T1000 (cell line): ENCODE data around the gene GJB3.
"Not testable (repeated sequence)": the region's sequence is repeated elsewhere in the genome, so short reads cannot be mapped to it uniquely, and the experiment has no call there.

ENCODE experiments used
- DNase-seq: peaks from one replicate; lab custom pipeline; 2025; ENCODE audit warnings: mixed read lengths; lab: John Stamatoyannopoulos, UW

GJB3 gene

DNA sequence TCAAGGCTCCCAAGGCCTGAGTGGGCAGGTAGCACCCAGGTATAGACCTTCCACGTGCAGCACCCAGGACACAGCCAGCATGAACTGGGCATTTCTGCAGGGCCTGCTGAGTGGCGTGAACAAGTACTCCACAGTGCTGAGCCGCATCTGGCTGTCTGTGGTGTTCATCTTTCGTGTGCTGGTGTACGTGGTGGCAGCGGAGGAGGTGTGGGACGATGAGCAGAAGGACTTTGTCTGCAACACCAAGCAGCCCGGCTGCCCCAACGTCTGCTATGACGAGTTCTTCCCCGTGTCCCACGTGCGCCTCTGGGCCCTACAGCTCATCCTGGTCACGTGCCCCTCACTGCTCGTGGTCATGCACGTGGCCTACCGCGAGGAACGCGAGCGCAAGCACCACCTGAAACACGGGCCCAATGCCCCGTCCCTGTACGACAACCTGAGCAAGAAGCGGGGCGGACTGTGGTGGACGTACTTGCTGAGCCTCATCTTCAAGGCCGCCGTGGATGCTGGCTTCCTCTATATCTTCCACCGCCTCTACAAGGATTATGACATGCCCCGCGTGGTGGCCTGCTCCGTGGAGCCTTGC lies 19.7 kb upstream of the GJB3 start:
- no peak for DNase-seq

- DNase-seq = no peak
These were observed 19.2 kb upstream of the GJB3 start for GRCh38 chr1:34761776-34762307.

GRCh38 chr1:34762474-34763141 lies 18.4 kb upstream of the GJB3 start:
- peak; percentile 38 for DNase-seq

DNA sequence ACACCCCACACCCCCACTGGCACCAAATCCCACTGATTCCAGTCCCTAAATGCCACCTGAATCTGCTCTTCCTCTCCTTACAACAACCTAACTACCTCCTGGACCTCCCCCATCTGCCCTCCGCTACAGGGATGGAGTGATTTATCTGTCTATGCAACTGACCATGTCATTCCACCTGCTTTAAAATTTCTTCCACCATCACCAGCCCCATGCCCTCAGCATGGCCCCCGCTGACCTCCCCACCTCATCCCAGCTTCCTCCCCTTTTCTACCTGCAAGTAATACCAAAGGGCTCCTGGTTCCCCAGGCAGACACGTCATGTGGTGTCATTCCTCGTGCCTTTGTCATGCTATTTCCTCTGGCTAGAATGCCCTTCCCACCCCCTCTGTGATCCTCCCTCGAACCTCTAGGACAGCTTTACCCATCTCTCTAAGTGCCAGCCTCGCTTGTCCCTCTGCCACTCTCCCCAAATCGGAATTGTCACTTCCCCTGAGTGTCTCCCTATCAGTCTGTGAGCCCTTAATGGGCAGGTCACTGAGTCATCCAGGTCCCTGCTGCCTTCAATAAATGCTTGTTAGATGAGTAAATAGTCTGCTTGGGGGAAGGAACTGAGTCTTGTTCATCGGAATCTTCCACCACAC lies 17.8 kb upstream of the GJB3 start:
- peak; percentile 54 for DNase-seq

DNA sequence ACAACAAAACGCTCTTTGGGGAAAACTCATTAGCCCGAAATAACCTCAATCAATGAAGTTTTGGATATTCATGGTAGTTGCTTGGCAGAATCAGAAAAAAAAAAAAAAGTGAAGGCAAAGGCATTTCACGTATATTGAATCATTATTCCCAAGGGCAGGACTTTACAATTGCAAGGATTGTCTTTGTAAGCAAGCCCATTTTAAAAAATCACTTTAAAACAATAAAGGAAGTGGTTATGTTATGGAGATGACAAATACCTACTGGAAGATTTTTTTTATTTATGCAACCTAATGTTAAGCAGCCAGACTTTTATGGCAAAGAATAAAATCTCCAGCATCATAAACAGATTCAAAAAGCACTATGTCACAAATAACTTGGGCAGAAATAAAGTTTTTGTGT lies 12.2 kb upstream of the GJB3 start:
- DNase-seq = no peak

GRCh38 chr1:34770891-34771504 lies 10.0 kb upstream of the GJB3 start:
- no peak for DNase-seq

DNA sequence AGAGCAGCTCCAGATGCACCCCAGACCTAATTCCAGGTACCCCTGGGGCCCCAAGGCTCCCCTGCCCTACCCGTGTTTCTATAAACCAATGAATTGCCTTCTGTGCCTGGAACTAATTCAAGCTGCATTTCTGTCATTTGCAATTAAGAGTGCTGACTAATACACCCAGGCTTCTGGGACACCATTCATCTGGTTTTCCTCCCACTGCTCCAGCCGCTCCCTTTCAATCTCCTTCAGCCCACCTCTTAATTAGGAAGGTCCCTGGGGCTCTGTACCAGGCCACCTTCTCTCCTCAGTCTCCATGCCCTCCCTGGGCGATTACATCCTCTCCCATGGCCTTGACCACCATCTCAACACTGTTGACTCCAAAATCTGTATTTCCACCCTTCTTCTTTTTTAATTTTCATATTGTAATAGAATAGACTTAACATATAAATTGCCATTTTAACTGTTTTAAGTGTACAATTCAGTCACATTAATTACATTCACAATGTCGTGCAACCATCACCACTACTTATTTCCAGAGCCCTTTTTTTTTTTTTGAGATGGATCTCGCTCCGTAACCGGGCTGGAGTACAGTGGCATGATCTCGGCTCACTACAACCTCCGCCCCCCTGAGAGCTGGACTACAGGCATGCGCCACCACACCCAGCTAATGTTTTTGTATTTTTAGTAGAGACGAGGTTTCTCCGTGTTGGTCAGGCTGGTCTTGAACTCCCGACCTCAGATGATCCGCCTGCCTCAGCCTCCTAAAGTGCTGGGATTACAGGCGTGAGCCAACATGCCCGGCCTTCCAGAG lies 9.2 kb upstream of the GJB3 start:
- no peak for DNase-seq

DNA sequence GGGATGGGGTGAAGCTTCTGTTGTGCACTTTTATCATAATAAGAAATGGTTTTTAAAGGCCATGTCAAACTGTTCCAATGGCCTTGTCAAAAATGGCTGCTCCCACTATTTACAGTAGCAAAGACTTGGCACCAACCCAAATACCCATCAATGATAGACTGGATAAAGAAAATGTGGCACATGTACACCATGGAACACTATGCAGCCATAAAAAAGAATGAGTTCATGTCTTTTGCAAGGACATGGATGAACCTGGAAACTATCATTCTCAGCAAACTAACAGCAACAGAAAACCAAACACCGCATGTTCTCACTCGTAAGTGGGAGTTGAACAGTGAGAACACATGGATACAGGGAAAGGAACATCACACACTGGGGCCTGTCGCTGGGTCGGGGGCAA lies 7.9 kb upstream of the GJB3 start:
- not testable (repeated sequence) for DNase-seq

- no peak for DNase-seq
These were observed 6.1 kb upstream of the GJB3 start for GRCh38 chr1:34774957-34775356.

- DNase-seq = no peak
These were observed 4.1 kb upstream of the GJB3 start for GRCh38 chr1:34776911-34777310.

GRCh38 chr1:34777519-34778321 lies 3.3 kb upstream of the GJB3 start:
- DNase-seq = no peak

DNA sequence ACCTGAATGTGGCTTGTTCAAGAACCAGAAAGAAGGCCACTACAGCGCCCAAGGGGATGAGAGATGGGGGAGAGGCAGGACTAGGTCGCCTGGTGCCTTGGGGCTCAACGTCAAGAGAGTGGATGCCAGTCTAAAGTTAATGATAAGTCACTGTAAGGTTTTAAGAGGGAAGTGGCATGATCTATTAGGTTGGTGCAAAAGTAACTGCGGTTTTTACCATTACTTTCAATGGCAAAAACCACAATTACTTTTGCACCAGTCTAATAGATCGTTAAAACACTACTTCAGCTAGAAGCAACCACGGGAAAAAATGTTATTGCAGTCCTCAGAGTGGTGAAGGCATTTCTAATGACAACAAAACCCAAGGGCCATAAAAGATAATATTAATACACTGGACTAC lies 2.6 kb upstream of the GJB3 start:
- no peak for DNase-seq

DNA sequence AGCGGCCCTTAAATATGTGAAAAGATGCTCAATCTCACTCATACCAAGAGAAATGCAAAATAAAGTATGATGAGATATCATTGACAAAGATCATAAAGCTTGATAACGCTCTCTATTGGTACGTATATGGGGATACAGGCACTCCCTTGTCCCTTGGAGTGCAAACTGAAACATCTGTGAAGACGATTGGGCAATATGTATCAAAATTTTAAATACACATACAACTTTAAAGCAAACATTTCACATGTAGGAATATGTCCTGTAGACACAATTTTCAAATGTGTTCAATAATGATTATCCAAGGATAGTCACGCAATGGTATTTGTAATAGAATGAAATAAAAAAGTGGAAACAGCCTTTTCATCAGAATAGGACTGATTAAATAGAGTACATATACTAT lies 2.0 kb upstream of the GJB3 start:
- no peak for DNase-seq

- DNase-seq = no peak
These were observed 1.5 kb upstream of the GJB3 start for GRCh38 chr1:34779526-34779925.

DNA sequence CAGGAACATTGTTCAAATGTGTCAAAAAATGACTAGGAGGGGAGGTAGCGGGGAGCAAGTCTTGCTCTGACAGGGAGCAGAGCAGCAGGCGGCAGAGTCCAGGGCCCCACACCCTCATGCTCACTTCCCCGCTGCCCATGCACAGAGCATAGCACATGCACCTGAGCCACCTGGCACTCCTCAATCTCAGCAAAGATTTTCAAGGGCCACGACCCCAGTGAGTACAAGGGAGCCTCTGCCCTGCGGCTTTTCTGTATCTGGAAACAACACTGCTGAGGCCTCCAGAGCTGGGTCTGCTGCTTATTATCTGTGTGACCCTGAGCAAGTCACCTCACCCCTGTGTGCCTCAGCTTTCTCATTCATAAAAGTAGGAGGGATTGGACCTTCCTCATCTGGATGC lies 1.1 kb upstream of the GJB3 start:
- no peak for DNase-seq

GRCh38 chr1:34780528-34780927 lies 486 bp upstream of the GJB3 start:
- no peak for DNase-seq

DNA sequence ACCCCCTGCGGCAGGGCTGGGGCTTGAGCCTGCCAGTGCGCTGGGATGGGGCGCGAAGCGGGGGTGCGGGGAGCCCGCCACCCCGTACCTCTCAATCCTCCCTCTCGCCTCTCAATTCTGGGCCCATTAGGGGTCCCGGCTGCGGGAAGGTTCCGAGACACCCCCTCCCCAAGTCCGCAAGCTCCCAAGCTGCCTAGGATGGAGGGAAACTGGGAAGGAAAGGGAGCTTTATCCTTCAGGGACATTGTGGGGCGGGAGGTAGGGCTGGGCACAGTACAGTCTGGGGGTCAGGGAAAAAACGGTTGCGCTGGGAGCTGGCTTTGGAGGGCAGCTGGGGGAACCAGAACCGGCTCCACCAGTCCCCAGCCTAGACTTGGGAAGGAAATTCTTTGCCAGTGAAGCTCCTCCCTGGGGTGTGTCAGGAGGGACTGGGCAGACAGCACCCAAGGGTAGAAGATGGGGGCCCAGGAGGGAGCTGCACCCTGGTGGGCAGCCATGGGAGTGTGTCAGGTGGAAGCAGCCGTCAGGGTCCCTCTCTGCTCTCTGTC lies 904 bp downstream of the GJB3 start:
- DNase-seq = no peak

- no peak for DNase-seq
These were observed 3.8 kb downstream of the GJB3 start for GRCh38 chr1:34784751-34785221.

DNA sequence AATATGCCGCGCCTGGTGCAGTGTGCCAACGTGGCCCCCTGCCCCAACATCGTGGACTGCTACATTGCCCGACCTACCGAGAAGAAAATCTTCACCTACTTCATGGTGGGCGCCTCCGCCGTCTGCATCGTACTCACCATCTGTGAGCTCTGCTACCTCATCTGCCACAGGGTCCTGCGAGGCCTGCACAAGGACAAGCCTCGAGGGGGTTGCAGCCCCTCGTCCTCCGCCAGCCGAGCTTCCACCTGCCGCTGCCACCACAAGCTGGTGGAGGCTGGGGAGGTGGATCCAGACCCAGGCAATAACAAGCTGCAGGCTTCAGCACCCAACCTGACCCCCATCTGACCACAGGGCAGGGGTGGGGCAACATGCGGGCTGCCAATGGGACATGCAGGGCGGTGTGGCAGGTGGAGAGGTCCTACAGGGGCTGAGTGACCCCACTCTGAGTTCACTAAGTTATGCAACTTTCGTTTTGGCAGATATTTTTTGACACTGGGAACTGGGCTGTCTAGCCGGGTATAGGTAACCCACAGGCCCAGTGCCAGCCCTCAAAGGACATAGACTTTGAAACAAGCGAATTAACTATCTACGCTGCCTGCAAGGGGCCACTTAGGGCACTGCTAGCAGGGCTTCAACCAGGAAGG lies 4.3 kb downstream of the GJB3 start:
- DNase-seq = no peak

DNA sequence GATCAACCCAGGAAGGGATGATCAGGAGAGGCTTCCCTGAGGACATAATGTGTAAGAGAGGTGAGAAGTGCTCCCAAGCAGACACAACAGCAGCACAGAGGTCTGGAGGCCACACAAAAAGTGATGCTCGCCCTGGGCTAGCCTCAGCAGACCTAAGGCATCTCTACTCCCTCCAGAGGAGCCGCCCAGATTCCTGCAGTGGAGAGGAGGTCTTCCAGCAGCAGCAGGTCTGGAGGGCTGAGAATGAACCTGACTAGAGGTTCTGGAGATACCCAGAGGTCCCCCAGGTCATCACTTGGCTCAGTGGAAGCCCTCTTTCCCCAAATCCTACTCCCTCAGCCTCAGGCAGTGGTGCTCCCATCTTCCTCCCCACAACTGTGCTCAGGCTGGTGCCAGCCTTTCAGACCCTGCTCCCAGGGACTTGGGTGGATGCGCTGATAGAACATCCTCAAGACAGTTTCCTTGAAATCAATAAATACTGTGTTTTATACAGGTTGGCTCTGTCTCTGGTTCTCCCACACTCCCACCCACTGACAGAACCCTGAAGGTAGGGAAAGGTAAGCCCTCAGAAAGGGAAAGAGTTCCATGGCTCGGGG lies 5.0 kb downstream of the GJB3 start:
- DNase-seq = no peak
